GM12878 (cell line): ENCODE measurements around the gene WASF2. TPM values are rescaled to one million over a fixed set of nuclear protein-coding genes. Genes with fewer than 3 reads are reported as not detected.

Experiments used
- BCL11A ChIP-seq: IDR thresholded peaks from 2 replicates; pipeline ENCODE4 v1.6.1; 2011; ENCODE audit warnings: low read depth, low read length
- BMI1 ChIP-seq: fragments of 450-650 bp; IDR thresholded peaks from 2 replicates; pipeline ENCODE4 v1.6.1; 2016; ENCODE audit warnings: mild to moderate bottlenecking, moderate library complexity, borderline replicate concordance
- DPF2 ChIP-seq: fragments of 450-650 bp; IDR thresholded peaks from 2 replicates; pipeline ENCODE4 v1.6.1; 2017; ENCODE audit warnings: mild to moderate bottlenecking
- EED ChIP-seq: sonication (generic); IDR thresholded peaks from 2 replicates; pipeline ENCODE4 v1.6.1; 2016; ENCODE audit warnings: antibody characterized with exemption, low read depth
- EZH2 ChIP-seq: IDR thresholded peaks from 2 replicates; pipeline ENCODE4 v1.6.1; 2012; ENCODE audit warnings: low read depth, mild to moderate bottlenecking, control low read depth, inconsistent platforms, low read length, borderline replicate concordance; ENCODE audit not compliant: control insufficient read depth
- HDAC6 ChIP-seq: fragments of 200-600 bp; sonication (generic); IDR thresholded peaks from one replicate; pipeline ENCODE4 v1.8.0; 2017; ENCODE audit warnings: antibody characterized with exemption; ENCODE audit not compliant: unreplicated experiment
- LARP7 ChIP-seq: fragments of 450-650 bp; IDR thresholded peaks from 2 replicates; pipeline ENCODE4 v1.6.1; 2017; ENCODE audit warnings: mild to moderate bottlenecking
- MTA3 ChIP-seq: IDR thresholded peaks from 2 replicates; pipeline ENCODE4 v1.6.1; 2012; ENCODE audit warnings: low read length, inconsistent platforms, borderline replicate concordance
- NBN ChIP-seq: fragments of 450-650 bp; IDR thresholded peaks from 2 replicates; pipeline ENCODE4 v1.6.1; 2016
- POU2F2 ChIP-seq: IDR thresholded peaks from 3 replicates; pipeline ENCODE4 v1.6.1; 2011; ENCODE audit warnings: low read depth, mild to moderate bottlenecking, low read length, borderline replicate concordance
- RBBP5 ChIP-seq: fragments of 200-600 bp; sonication (generic); conservative IDR thresholded peaks from 2 replicates; pipeline ENCODE4 v1.6.1; 2016
- RFX5 ChIP-seq: IDR thresholded peaks from 2 replicates; pipeline ENCODE4 v1.6.1; 2011; ENCODE audit warnings: low read depth, low read length, improper control_type of control experiment
- SIX5 ChIP-seq: IDR thresholded peaks from 2 replicates; pipeline ENCODE4 v1.6.1; 2011; ENCODE audit warnings: mild to moderate bottlenecking, low read depth, low read length, moderate library complexity; ENCODE audit not compliant: severe bottlenecking
- SKIL ChIP-seq: fragments of 450-650 bp; IDR thresholded peaks from 2 replicates; pipeline ENCODE4 v1.6.1; 2017; ENCODE audit warnings: mild to moderate bottlenecking, low read depth, inconsistent platforms; ENCODE audit not compliant: poor library complexity, severe bottlenecking
- TARDBP ChIP-seq: IDR thresholded peaks from 2 replicates; pipeline ENCODE4 v1.6.1; 2016; ENCODE audit warnings: borderline replicate concordance
- TBL1XR1 ChIP-seq: IDR thresholded peaks from 2 replicates; pipeline ENCODE4 v1.6.1; 2012; ENCODE audit warnings: low read depth, low read length, improper control_type of control experiment
- WRNIP1 ChIP-seq: IDR thresholded peaks from 2 replicates; pipeline ENCODE4 v1.6.1; 2011; ENCODE audit warnings: low read depth, low read length, improper control_type of control experiment, borderline replicate concordance
- polyA plus RNA-seq, 11 experiments: library from polyadenylated mRNA; depleted of rRNA in 4 of 11; unstranded in 6 of 11; stranded (reverse) in 5 of 11; fragments of >200 nt; fragmentation: Nextera tagmentation in 4 of 11; fragmentation: Illumina TruSeq in 1 of 11; extraction: Ambion mirVana in 4 of 11; extraction: Trizol in 1 of 11; gene quantifications; 1 replicate in 1 of 11; 2 replicates in 10 of 11; pipeline versions ENCODE4 v1.2.1 to v1.2.3, GENCODE V29; 2011 to 2016; ENCODE audit warnings: inconsistent platforms in 2 of 11, missing spikeins in 2 of 11, low read depth in 1 of 11
- total RNA-seq, 4 experiments: library from RNA; depleted of rRNA in 3 of 4; stranded (reverse); fragments of >200 nt in 3 of 4; fragmentation: Illumina TruSeq in 1 of 4; extraction: Trizol in 1 of 4; gene quantifications; 2 replicates each; pipeline versions ENCODE4 v1.2.1 to v1.2.3, GENCODE V29; 2013 to 2021
- TF ChIP-seq, protein P1 (sequence below): fragments of 450-650 bp; IDR thresholded peaks from 2 replicates; pipeline ENCODE4 v1.6.1; 2016; ENCODE audit warnings: mild to moderate bottlenecking, moderate library complexity, borderline replicate concordance
- TF ChIP-seq, protein P2 (sequence below): fragments of 450-650 bp; formaldehyde crosslinking; IDR thresholded peaks from 2 replicates; pipeline ENCODE4 v1.5.0; 2022; ENCODE audit warnings: mild to moderate bottlenecking, missing genetic modification characterization

WASF2 gene
- total and polyA plus RNA-seq, 10 of the 15 experiments (the other 5 are each of a cell fraction or from before 2014, with no cell fraction given) = 7.0 to 111 (median 37.1) TPM

DNA sequence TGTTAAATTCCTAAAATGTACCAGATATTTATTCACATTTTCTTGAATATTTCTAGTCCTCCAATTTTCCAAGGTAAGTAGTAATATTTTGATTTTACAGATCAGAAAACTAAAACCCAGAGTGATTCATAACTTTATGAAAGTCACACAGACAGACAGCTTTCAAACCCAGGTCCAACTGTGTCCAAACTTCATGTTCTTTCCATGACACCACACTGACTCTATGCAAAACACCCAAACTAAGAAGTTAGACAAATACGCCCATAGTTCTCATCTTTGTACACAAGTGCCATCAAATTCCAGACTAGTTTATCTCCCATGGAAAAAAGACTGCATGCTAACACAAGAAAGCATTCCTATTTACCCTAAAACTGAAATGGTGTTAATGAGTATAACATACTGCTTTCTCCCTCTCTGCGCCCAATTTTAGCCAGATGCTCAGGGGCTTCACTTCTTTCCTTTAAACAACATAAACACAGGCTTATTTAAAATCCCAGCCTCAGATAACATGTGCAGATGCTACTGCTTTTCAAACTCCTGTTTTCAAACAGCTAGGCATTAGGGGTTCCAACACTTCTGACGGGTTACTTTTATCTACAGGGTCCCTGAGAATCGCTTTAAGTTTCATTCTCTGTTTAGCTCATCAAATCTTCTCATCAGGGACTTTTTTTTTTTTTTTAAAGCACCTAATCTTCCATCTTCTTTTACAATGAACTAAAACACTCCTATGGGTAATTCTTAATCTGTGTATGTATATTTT lies 44.6 kb downstream of the WASF2 start (continued):
- TF ChIP-seq EZH2 (no peak), RBBP5 (no peak), HDAC6 (no peak), WRNIP1 (no peak), DPF2 (no peak), POU2F2 (no peak), SKIL (no peak), RFX5 (no peak), LARP7 (no peak), BCL11A (peak; percentile 46; the same call in 1 of the 2 replicates), NBN (no peak), BMI1 (no peak), TBL1XR1 (0 out of 2 replicates have a peak, but pooled peaks have one; percentile 25), TARDBP (no peak), MTA3 (peak; percentile 72; the same call in 1 of the 2 replicates), SIX5 (no peak), EED (0 out of 2 replicates have a peak, but pooled peaks have one; percentile 16)
- TF ChIP-seq, protein P1, sequence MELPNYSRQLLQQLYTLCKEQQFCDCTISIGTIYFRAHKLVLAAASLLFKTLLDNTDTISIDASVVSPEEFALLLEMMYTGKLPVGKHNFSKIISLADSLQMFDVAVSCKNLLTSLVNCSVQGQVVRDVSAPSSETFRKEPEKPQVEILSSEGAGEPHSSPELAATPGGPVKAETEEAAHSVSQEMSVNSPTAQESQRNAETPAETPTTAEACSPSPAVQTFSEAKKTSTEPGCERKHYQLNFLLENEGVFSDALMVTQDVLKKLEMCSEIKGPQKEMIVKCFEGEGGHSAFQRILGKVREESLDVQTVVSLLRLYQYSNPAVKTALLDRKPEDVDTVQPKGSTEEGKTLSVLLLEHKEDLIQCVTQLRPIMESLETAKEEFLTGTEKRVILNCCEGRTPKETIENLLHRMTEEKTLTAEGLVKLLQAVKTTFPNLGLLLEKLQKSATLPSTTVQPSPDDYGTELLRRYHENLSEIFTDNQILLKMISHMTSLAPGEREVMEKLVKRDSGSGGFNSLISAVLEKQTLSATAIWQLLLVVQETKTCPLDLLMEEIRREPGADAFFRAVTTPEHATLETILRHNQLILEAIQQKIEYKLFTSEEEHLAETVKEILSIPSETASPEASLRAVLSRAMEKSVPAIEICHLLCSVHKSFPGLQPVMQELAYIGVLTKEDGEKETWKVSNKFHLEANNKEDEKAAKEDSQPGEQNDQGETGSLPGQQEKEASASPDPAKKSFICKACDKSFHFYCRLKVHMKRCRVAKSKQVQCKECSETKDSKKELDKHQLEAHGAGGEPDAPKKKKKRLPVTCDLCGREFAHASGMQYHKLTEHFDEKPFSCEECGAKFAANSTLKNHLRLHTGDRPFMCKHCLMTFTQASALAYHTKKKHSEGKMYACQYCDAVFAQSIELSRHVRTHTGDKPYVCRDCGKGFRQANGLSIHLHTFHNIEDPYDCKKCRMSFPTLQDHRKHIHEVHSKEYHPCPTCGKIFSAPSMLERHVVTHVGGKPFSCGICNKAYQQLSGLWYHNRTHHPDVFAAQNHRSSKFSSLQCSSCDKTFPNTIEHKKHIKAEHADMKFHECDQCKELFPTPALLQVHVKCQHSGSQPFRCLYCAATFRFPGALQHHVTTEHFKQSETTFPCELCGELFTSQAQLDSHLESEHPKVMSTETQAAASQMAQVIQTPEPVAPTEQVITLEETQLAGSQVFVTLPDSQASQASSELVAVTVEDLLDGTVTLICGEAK = no peak
- TF ChIP-seq, protein P2, sequence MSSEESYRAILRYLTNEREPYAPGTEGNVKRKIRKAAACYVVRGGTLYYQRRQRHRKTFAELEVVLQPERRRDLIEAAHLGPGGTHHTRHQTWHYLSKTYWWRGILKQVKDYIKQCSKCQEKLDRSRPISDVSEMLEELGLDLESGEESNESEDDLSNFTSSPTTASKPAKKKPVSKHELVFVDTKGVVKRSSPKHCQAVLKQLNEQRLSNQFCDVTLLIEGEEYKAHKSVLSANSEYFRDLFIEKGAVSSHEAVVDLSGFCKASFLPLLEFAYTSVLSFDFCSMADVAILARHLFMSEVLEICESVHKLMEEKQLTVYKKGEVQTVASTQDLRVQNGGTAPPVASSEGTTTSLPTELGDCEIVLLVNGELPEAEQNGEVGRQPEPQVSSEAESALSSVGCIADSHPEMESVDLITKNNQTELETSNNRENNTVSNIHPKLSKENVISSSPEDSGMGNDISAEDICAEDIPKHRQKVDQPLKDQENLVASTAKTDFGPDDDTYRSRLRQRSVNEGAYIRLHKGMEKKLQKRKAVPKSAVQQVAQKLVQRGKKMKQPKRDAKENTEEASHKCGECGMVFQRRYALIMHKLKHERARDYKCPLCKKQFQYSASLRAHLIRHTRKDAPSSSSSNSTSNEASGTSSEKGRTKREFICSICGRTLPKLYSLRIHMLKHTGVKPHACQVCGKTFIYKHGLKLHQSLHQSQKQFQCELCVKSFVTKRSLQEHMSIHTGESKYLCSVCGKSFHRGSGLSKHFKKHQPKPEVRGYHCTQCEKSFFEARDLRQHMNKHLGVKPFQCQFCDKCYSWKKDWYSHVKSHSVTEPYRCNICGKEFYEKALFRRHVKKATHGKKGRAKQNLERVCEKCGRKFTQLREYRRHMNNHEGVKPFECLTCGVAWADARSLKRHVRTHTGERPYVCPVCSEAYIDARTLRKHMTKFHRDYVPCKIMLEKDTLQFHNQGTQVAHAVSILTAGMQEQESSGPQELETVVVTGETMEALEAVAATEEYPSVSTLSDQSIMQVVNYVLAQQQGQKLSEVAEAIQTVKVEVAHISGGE (CRISPR knock-in tag) = no peak
